ENCODE data around the gene TAF11L12.
"Not testable (repeated sequence)": the region's sequence is repeated elsewhere in the genome, so short reads cannot be mapped to it uniquely, and the experiment has no call there.

The TAF11L12 gene

DNA sequence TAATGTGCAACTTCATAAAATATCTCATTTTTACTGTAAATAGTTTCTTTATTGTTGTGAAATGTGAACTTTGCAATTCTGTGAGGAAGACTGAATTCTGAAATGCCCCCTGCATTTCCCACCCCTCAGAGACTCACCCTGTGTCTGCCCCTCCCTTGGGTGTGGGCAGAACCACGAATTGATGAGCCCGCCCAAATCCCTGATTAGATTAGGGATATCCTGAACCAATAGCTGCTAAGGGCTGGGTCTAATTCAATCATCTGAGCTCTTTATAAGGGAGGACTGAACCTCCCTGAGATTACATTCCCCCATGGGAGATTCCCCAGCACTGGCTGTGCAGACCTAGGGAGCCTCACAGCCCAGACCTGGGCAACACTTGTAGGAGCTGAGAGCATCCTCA is at the start of gene TAF11L12:
TAF11L12 (plus strand) TSS at position 301 of the 400 bp plus-strand sequence.
- H2AFZ ChIP-seq (ENCODE audit: low read length); H3K9me3 ChIP-seq (replicated peaks; ENCODE audit: insufficient read depth, low read length); H3K9me2 ChIP-seq (replicated peaks; ENCODE audit: insufficient read depth, low read length); H3K9ac ChIP-seq (ENCODE audit: low read length); H3F3A ChIP-seq (ENCODE audit: insufficient read depth, low read length); H3K4me3 ChIP-seq (ENCODE audit: low read length); H3K4me1 ChIP-seq (ENCODE audit: low read length); H4K20me1 ChIP-seq (ENCODE audit: insufficient read depth, low read length); H3K36me3 ChIP-seq (replicated peaks; ENCODE audit: insufficient read depth, low read length); H3K4me2 ChIP-seq (ENCODE audit: low read depth, low read length); H3K27me3 ChIP-seq (replicated peaks; ENCODE audit: insufficient read depth, low read length); H3K79me2 ChIP-seq (ENCODE audit: low read length); H3K27ac ChIP-seq (ENCODE audit: low read length); DNase-seq: not testable (repeated sequence)

DNA sequence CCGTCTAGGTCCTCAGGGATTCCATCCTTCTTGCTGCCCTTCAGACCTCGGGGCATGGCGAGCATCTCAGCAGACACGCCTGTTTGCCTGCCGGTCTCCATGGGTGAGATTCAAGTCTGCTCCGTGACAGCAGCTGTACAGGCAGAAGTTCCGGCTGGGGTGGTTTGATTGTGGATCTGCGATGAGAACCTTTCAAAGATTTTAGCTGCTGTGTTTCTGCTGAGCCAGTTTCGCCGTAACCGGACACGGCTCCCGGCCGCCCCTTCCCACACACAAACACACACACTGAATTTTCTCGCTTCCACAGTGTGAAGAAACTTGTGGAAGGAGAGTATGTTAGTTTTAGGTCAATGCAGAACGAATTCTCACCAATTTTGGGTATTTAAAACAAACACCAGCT is 24.5 kb upstream of the TAF11L12 start, which contains the start of gene TAF11L7:
TAF11L7 (minus strand) TSS at position 101 of the 400 bp plus-strand sequence.
- H3K79me2 ChIP-seq (ENCODE audit: low read length); H3F3A ChIP-seq (ENCODE audit: insufficient read depth, low read length); H3K4me3 ChIP-seq (ENCODE audit: low read length); H3K36me3 ChIP-seq (replicated peaks; ENCODE audit: insufficient read depth, low read length); H3K9me3 ChIP-seq (replicated peaks; ENCODE audit: insufficient read depth, low read length); H3K4me1 ChIP-seq (ENCODE audit: low read length); H4K20me1 ChIP-seq (ENCODE audit: insufficient read depth, low read length); H3K4me2 ChIP-seq (ENCODE audit: low read depth, low read length); H2AFZ ChIP-seq (ENCODE audit: low read length); H3K27ac ChIP-seq (ENCODE audit: low read length); H3K9me2 ChIP-seq (replicated peaks; ENCODE audit: insufficient read depth, low read length); H3K9ac ChIP-seq (ENCODE audit: low read length); H3K27me3 ChIP-seq (replicated peaks; ENCODE audit: insufficient read depth, low read length); DNase-seq: not testable (repeated sequence)

- not testable (repeated sequence) for DNase-seq; H3K27me3 ChIP-seq (replicated peaks; ENCODE audit: insufficient read depth, low read length); H3K9me2 ChIP-seq (replicated peaks; ENCODE audit: insufficient read depth, low read length)
Observed at GRCh38 chr5:17590860-17591259, 19.3 kb upstream of the TAF11L12 start, which contains the start of gene TAF11L8. TSS of gene TAF11L8 (minus strand) at chr5:17590960.

GRCh38 chr5:17594255-17594654 is 15.9 kb upstream of the TAF11L12 start, which contains the start of gene TAF11L9:
TSS of gene TAF11L9 (minus strand) at chr5:17594394.
- not testable (repeated sequence) for H3K36me3 ChIP-seq (replicated peaks; ENCODE audit: insufficient read depth, low read length); H3K79me2 ChIP-seq (ENCODE audit: low read length); DNase-seq; H3K9ac ChIP-seq (ENCODE audit: low read length); H3F3A ChIP-seq (ENCODE audit: insufficient read depth, low read length); H3K4me1 ChIP-seq (ENCODE audit: low read length); H3K27ac ChIP-seq (ENCODE audit: low read length); H3K4me2 ChIP-seq (ENCODE audit: low read depth, low read length); H3K9me3 ChIP-seq (replicated peaks; ENCODE audit: insufficient read depth, low read length); H3K4me3 ChIP-seq (ENCODE audit: low read length); H4K20me1 ChIP-seq (ENCODE audit: insufficient read depth, low read length); H3K27me3 ChIP-seq (replicated peaks; ENCODE audit: insufficient read depth, low read length); H2AFZ ChIP-seq (ENCODE audit: low read length); H3K9me2 ChIP-seq (replicated peaks; ENCODE audit: insufficient read depth, low read length)

More at GRCh38 chr5:17590860-17591259, 19.3 kb upstream of the TAF11L12 start, which contains the start of gene TAF11L8:
- H3K4me3 ChIP-seq (ENCODE audit: low read length); H3K36me3 ChIP-seq (replicated peaks; ENCODE audit: insufficient read depth, low read length); H3K4me2 ChIP-seq (ENCODE audit: low read depth, low read length); H3K9ac ChIP-seq (ENCODE audit: low read length); H3K79me2 ChIP-seq (ENCODE audit: low read length); H3K27ac ChIP-seq (ENCODE audit: low read length); H3K4me1 ChIP-seq (ENCODE audit: low read length); H4K20me1 ChIP-seq (ENCODE audit: insufficient read depth, low read length); H2AFZ ChIP-seq (ENCODE audit: low read length); H3K9me3 ChIP-seq (replicated peaks; ENCODE audit: insufficient read depth, low read length); H3F3A ChIP-seq (ENCODE audit: insufficient read depth, low read length): not testable (repeated sequence)

- not testable (repeated sequence) for H3K9me3 ChIP-seq (replicated peaks; ENCODE audit: insufficient read depth, low read length); H3K27ac ChIP-seq (ENCODE audit: low read length); DNase-seq; H3K4me1 ChIP-seq (ENCODE audit: low read length); H3K9me2 ChIP-seq (replicated peaks; ENCODE audit: insufficient read depth, low read length); H3F3A ChIP-seq (ENCODE audit: insufficient read depth, low read length); H3K9ac ChIP-seq (ENCODE audit: low read length); H2AFZ ChIP-seq (ENCODE audit: low read length); H3K79me2 ChIP-seq (ENCODE audit: low read length); H3K27me3 ChIP-seq (replicated peaks; ENCODE audit: insufficient read depth, low read length); H3K4me2 ChIP-seq (ENCODE audit: low read depth, low read length); H4K20me1 ChIP-seq (ENCODE audit: insufficient read depth, low read length); H3K36me3 ChIP-seq (replicated peaks; ENCODE audit: insufficient read depth, low read length); H3K4me3 ChIP-seq (ENCODE audit: low read length)
Observed at GRCh38 chr5:17597728-17598127, 12.5 kb upstream of the TAF11L12 start, which contains the start of gene TAF11L10. TSS of gene TAF11L10 (minus strand) at chr5:17597828.

DNA sequence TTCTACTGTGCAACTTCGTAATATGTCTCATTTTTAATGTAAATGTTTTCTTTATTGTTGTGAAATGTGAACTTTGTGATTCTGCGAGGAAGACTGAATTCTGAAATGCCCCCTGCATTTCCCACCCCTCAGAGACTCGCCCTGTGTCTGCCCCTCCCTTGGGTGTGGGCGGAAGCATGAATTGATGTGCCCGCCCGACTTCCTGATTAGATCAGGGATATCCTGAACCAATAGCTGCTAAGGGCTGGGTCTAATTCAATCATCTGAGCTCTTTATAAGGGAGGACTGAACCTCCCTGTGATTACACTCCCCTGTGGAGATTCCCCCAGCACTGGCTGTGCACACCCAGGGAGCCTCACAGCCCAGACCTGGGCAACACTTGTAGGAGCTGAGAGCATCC is 6.3 kb upstream of the TAF11L12 start, which contains the start of gene TAF11L11:
TAF11L11 (plus strand) TSS at position 304 of the 400 bp plus-strand sequence.
- H3K4me1 ChIP-seq (ENCODE audit: low read length); H3K27me3 ChIP-seq (replicated peaks; ENCODE audit: insufficient read depth, low read length); H3K4me3 ChIP-seq (ENCODE audit: low read length); H3K9me3 ChIP-seq (replicated peaks; ENCODE audit: insufficient read depth, low read length); H4K20me1 ChIP-seq (ENCODE audit: insufficient read depth, low read length); H3K4me2 ChIP-seq (ENCODE audit: low read depth, low read length); H3K27ac ChIP-seq (ENCODE audit: low read length); H3K36me3 ChIP-seq (replicated peaks; ENCODE audit: insufficient read depth, low read length); H3K9ac ChIP-seq (ENCODE audit: low read length); H3K9me2 ChIP-seq (replicated peaks; ENCODE audit: insufficient read depth, low read length); H3K79me2 ChIP-seq (ENCODE audit: low read length); DNase-seq; H2AFZ ChIP-seq (ENCODE audit: low read length); H3F3A ChIP-seq (ENCODE audit: insufficient read depth, low read length): not testable (repeated sequence)

All from MM.1S (cell line).